ENCODE results near the gene DLG2. TPM values are rescaled to one million over a fixed set of nuclear protein-coding genes. Genes with fewer than 3 reads are reported as not detected.

Gene DLG2
- total RNA-seq, 1 experiment from 2014 or later, result 2.7 TPM

GRCh38 chr11:83722392-83723119, 1904.6 kb downstream of the DLG2 start:
- peaks cover 23% of the 10 kb centered on the region for H3K4me1 ChIP-seq (ENCODE audit: low read length)
- no peak overlapping the region for H3K9ac ChIP-seq (ENCODE audit: low read length)
- H3K9me3 ChIP-seq (ENCODE audit: low read length), result no peaks in the 10 kb centered on the region
- no peak overlapping the region for H2AFZ ChIP-seq (ENCODE audit: low read length)
- no peaks in the 10 kb centered on the region for H3K36me3 ChIP-seq (ENCODE audit: insufficient read depth, low read length)
- H3K27me3 ChIP-seq (ENCODE audit: low read length), result no peaks in the 10 kb centered on the region
- H4K20me1 ChIP-seq (ENCODE audit: insufficient read depth, low read depth, low read length), result no peaks in the 10 kb centered on the region
- H3K27ac ChIP-seq (ENCODE audit: low read length), result no peak overlapping the region
- no peak for DNase-seq
- no peaks in the 10 kb centered on the region for H3K79me2 ChIP-seq (ENCODE audit: low read length)
- no peak overlapping the region for H3K4me3 ChIP-seq (ENCODE audit: low read length)
- no peaks in the 10 kb centered on the region for H3K9me2 ChIP-seq (replicated peaks; ENCODE audit: insufficient read depth, low read length)
- H3K4me2 ChIP-seq (ENCODE audit: low read depth, low read length, poor library complexity, severe bottlenecking), result no peak overlapping the region

- Histone ChIP-seq H3K9me2 (replicated peaks; ENCODE audit: insufficient read depth, low read length) (no peaks in the 10 kb centered on the region), H3K79me2 (ENCODE audit: low read length) (no peaks in the 10 kb centered on the region), H2AFZ (ENCODE audit: low read length) (no peak overlapping the region), H3K4me1 (ENCODE audit: low read length) (peaks cover 23% of the 10 kb centered on the region), H3K27ac (ENCODE audit: low read length) (no peak overlapping the region), H3K4me2 (ENCODE audit: low read depth, low read length, poor library complexity, severe bottlenecking) (no peak overlapping the region), H3K27me3 (ENCODE audit: low read length) (no peaks in the 10 kb centered on the region), H3K4me3 (ENCODE audit: low read length) (no peak overlapping the region), H3K36me3 (ENCODE audit: insufficient read depth, low read length) (no peaks in the 10 kb centered on the region), H3K9ac (ENCODE audit: low read length) (no peak overlapping the region), H3K9me3 (ENCODE audit: low read length) (no peaks in the 10 kb centered on the region), H4K20me1 (ENCODE audit: insufficient read depth, low read depth, low read length) (no peaks in the 10 kb centered on the region)
- no peak for DNase-seq
Measured at GRCh38 chr11:83721263-83721662, 1905.9 kb downstream of the DLG2 start.

- H3K4me2 ChIP-seq (ENCODE audit: low read depth, low read length, poor library complexity, severe bottlenecking), result no peak overlapping the region
- no peak overlapping the region for H3K9ac ChIP-seq (ENCODE audit: low read length)
- no peaks in the 10 kb centered on the region for H3K36me3 ChIP-seq (ENCODE audit: insufficient read depth, low read length)
- no peaks in the 10 kb centered on the region for H3K9me2 ChIP-seq (replicated peaks; ENCODE audit: insufficient read depth, low read length)
- H3K27ac ChIP-seq (ENCODE audit: low read length), result no peak overlapping the region
- no peak overlapping the region for H2AFZ ChIP-seq (ENCODE audit: low read length)
- H4K20me1 ChIP-seq (ENCODE audit: insufficient read depth, low read depth, low read length), result no peaks in the 10 kb centered on the region
- no peak for DNase-seq
- H3K4me1 ChIP-seq (ENCODE audit: low read length), result peaks cover 18% of the 10 kb centered on the region
- H3K4me3 ChIP-seq (ENCODE audit: low read length), result no peak overlapping the region
- H3K9me3 ChIP-seq (ENCODE audit: low read length), result no peaks in the 10 kb centered on the region
- H3K79me2 ChIP-seq (ENCODE audit: low read length), result no peaks in the 10 kb centered on the region
- H3K27me3 ChIP-seq (ENCODE audit: low read length), result no peaks in the 10 kb centered on the region
Measured at GRCh38 chr11:83720675-83721074, 1906.5 kb downstream of the DLG2 start.

GRCh38 chr11:83717537-83717936, 1909.6 kb downstream of the DLG2 start:
- Histone ChIP-seq H3K9me3 (ENCODE audit: low read length) (no peaks in the 10 kb centered on the region), H3K4me3 (ENCODE audit: low read length) (no peak overlapping the region), H3K27ac (ENCODE audit: low read length) (no peak overlapping the region), H3K79me2 (ENCODE audit: low read length) (no peaks in the 10 kb centered on the region), H3K4me1 (ENCODE audit: low read length) (no peaks in the 10 kb centered on the region), H2AFZ (ENCODE audit: low read length) (no peak overlapping the region), H3K36me3 (ENCODE audit: insufficient read depth, low read length) (no peaks in the 10 kb centered on the region), H3K27me3 (ENCODE audit: low read length) (no peaks in the 10 kb centered on the region), H3K9me2 (replicated peaks; ENCODE audit: insufficient read depth, low read length) (no peaks in the 10 kb centered on the region), H3K9ac (ENCODE audit: low read length) (no peak overlapping the region), H3K4me2 (ENCODE audit: low read depth, low read length, poor library complexity, severe bottlenecking) (no peak overlapping the region), H4K20me1 (ENCODE audit: insufficient read depth, low read depth, low read length) (no peaks in the 10 kb centered on the region)
- no peak for DNase-seq

GRCh38 chr11:83715927-83716535, 1911.1 kb downstream of the DLG2 start:
- Histone ChIP-seq H3K79me2 (ENCODE audit: low read length) (no peaks in the 10 kb centered on the region), H3K4me1 (ENCODE audit: low read length) (no peaks in the 10 kb centered on the region), H3K36me3 (ENCODE audit: insufficient read depth, low read length) (no peaks in the 10 kb centered on the region), H3K9me3 (ENCODE audit: low read length) (no peaks in the 10 kb centered on the region), H3K9me2 (replicated peaks; ENCODE audit: insufficient read depth, low read length) (no peaks in the 10 kb centered on the region), H2AFZ (ENCODE audit: low read length) (no peak overlapping the region), H3K4me3 (ENCODE audit: low read length) (no peak overlapping the region), H3K27me3 (ENCODE audit: low read length) (no peaks in the 10 kb centered on the region), H4K20me1 (ENCODE audit: insufficient read depth, low read depth, low read length) (no peaks in the 10 kb centered on the region), H3K27ac (ENCODE audit: low read length) (no peak overlapping the region), H3K9ac (ENCODE audit: low read length) (no peak overlapping the region), H3K4me2 (ENCODE audit: low read depth, low read length, poor library complexity, severe bottlenecking) (no peak overlapping the region)
- DNase-seq, result no peak

GRCh38 chr11:83713708-83714107, 1913.4 kb downstream of the DLG2 start:
- Histone ChIP-seq H3K9me3 (ENCODE audit: low read length) (no peaks in the 10 kb centered on the region), H3K79me2 (ENCODE audit: low read length) (no peaks in the 10 kb centered on the region), H3K9ac (ENCODE audit: low read length) (no peak overlapping the region), H3K36me3 (ENCODE audit: insufficient read depth, low read length) (no peaks in the 10 kb centered on the region), H3K27me3 (ENCODE audit: low read length) (no peaks in the 10 kb centered on the region), H3K4me2 (ENCODE audit: low read depth, low read length, poor library complexity, severe bottlenecking) (no peak overlapping the region), H3K4me3 (ENCODE audit: low read length) (no peak overlapping the region), H2AFZ (ENCODE audit: low read length) (no peak overlapping the region), H4K20me1 (ENCODE audit: insufficient read depth, low read depth, low read length) (no peaks in the 10 kb centered on the region), H3K4me1 (ENCODE audit: low read length) (no peaks in the 10 kb centered on the region), H3K27ac (ENCODE audit: low read length) (no peak overlapping the region), H3K9me2 (replicated peaks; ENCODE audit: insufficient read depth, low read length) (no peaks in the 10 kb centered on the region)
- DNase-seq, result no peak

GRCh38 chr11:83711106-83711527, 1916.0 kb downstream of the DLG2 start:
- H3K27ac ChIP-seq (ENCODE audit: low read length), result no peak overlapping the region
- no peaks in the 10 kb centered on the region for H3K9me3 ChIP-seq (ENCODE audit: low read length)
- no peak overlapping the region for H2AFZ ChIP-seq (ENCODE audit: low read length)
- H3K27me3 ChIP-seq (ENCODE audit: low read length), result no peaks in the 10 kb centered on the region
- H3K9ac ChIP-seq (ENCODE audit: low read length), result no peak overlapping the region
- no peak for DNase-seq
- H3K36me3 ChIP-seq (ENCODE audit: insufficient read depth, low read length), result no peaks in the 10 kb centered on the region
- H3K9me2 ChIP-seq (replicated peaks; ENCODE audit: insufficient read depth, low read length), result no peaks in the 10 kb centered on the region
- H4K20me1 ChIP-seq (ENCODE audit: insufficient read depth, low read depth, low read length), result no peaks in the 10 kb centered on the region
- no peak overlapping the region for H3K4me2 ChIP-seq (ENCODE audit: low read depth, low read length, poor library complexity, severe bottlenecking)
- H3K4me3 ChIP-seq (ENCODE audit: low read length), result no peak overlapping the region
- no peaks in the 10 kb centered on the region for H3K79me2 ChIP-seq (ENCODE audit: low read length)
- H3K4me1 ChIP-seq (ENCODE audit: low read length), result no peaks in the 10 kb centered on the region

GRCh38 chr11:83709434-83709833, 1917.7 kb downstream of the DLG2 start:
- Histone ChIP-seq H4K20me1 (ENCODE audit: insufficient read depth, low read depth, low read length) (no peaks in the 10 kb centered on the region), H3K4me1 (ENCODE audit: low read length) (no peaks in the 10 kb centered on the region), H3K27me3 (ENCODE audit: low read length) (no peaks in the 10 kb centered on the region), H2AFZ (ENCODE audit: low read length) (no peak overlapping the region), H3K4me2 (ENCODE audit: low read depth, low read length, poor library complexity, severe bottlenecking) (no peak overlapping the region), H3K27ac (ENCODE audit: low read length) (no peak overlapping the region), H3K9me3 (ENCODE audit: low read length) (no peaks in the 10 kb centered on the region), H3K9me2 (replicated peaks; ENCODE audit: insufficient read depth, low read length) (no peaks in the 10 kb centered on the region), H3K79me2 (ENCODE audit: low read length) (no peaks in the 10 kb centered on the region), H3K36me3 (ENCODE audit: insufficient read depth, low read length) (no peaks in the 10 kb centered on the region), H3K9ac (ENCODE audit: low read length) (no peak overlapping the region), H3K4me3 (ENCODE audit: low read length) (no peak overlapping the region)
- DNase-seq, result no peak

All from Karpas-422 (cell line).